Large intestine (tissue), 3 donors: ENCODE data around the gene PTPRN2. TPM values are rescaled to one million over a fixed set of nuclear protein-coding genes. Genes with fewer than 3 reads are reported as not detected.

Experiments
- DNase-seq, 2 donors: peaks; one replicate each; pipeline versions ENCODE4 v3.0.0 to v3.0.0-alpha.2; 2013
- H3K27ac ChIP-seq: one replicate; pipeline ENCODE4 v1.5.1; 2013; ENCODE audit warnings: low read length
- H3K27me3 ChIP-seq: 2 replicates; pipeline ENCODE4 v1.6.1; 2013; ENCODE audit warnings: low read length; ENCODE audit not compliant: control insufficient read depth, insufficient read depth
- H3K36me3 ChIP-seq: 2 replicates; pipeline ENCODE4 v1.6.1; 2013; ENCODE audit warnings: low read length; ENCODE audit not compliant: control insufficient read depth, insufficient read depth
- H3K4me1 ChIP-seq: one replicate; pipeline ENCODE4 v1.6.1; 2013; ENCODE audit warnings: low read length; ENCODE audit not compliant: control insufficient read depth, insufficient read depth
- H3K4me3 ChIP-seq: one replicate; pipeline ENCODE4 v1.5.1; 2013; ENCODE audit warnings: low read length
- H3K9me3 ChIP-seq: one replicate; pipeline ENCODE4 v1.6.1; 2013; ENCODE audit warnings: mild to moderate bottlenecking, low read depth, low read length, moderate library complexity; ENCODE audit not compliant: control insufficient read depth
- WGBS: methylation state at CpG from one replicate; pipeline ENCODE4 v1.1.5; 2013; ENCODE audit warnings: low lambda C conversion rate; ENCODE audit not compliant: insufficient coverage; 5-methylcytosine and 5-hydroxymethylcytosine counted together
- polyA plus RNA-seq: library from polyadenylated mRNA; unstranded; fragments of 120-200 nt; gene quantifications from one replicate; pipeline ENCODE4 v1.2.1, GENCODE V29; 2013

Gene PTPRN2
- polyA plus RNA-seq, 1 donor: 13.4 TPM

DNA sequence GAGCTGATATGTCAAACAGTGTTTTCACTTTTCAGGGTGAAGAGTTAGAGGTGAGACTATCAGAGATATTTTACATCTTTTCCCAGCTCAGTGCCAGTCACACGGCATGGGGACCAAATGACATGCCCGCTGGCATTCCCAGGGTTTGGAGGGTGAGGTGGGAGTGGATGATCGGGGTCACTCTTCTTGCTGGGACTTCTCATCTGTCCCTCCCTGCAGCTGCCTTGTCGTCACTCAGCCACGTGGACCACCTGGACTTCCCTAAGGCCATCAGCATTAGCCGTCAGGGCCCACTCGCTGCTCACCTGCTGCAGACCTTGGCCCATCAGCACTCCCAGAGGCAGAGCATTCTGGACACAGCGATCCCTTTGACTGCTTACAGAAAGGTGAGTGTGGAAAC lies 949.1 kb downstream of the PTPRN2 start:
- Histone ChIP-seq H3K9me3 (peaks cover 3% of the 10 kb centered on the region), H3K27me3 (no peaks in the 10 kb centered on the region), H3K4me1 (no peaks in the 10 kb centered on the region), H3K4me3 (no peak overlapping the region), H3K27ac (no peak overlapping the region), H3K36me3 (no peaks in the 10 kb centered on the region)
- no peak for DNase-seq
- no CpG with 5 or more reads among the region's 8 CpGs for WGBS

DNA sequence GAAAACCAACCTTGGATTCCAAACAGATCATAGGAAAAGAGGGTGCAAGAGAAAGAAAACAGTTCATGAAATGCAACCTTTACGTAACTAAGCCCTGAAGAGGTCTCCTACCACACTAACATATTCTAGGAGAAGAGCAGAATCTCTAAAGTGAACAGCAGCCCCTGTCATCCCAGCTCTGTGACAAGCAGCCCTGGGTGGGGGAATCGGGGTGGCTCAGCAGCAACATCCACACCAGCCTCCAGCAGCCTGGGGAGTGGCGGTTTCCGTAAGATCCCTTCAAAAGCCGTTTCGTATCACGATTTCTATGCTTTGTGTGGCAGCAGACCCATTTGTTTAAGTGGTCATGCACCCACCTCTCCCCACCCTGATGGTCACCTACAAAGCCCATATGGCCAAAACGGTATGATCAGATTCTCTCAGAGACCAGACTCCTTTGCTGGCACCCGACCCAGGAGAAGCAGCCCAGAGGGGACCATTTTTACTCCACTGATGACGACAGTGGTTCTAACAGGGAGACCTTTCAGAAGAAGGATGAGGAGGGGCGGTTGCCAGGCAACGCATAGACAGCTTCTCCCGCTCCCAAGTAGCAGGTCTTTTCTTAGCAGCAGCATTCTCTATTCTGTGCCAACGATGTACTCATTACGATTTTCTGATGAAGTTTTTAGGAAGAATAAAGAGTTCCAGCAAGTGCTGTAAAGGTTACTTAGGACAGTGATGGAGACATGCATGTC lies 950.2 kb downstream of the PTPRN2 start:
- DNase-seq: no peak
- H3K9me3 ChIP-seq: no peaks in the 10 kb centered on the region
- H3K27me3 ChIP-seq: no peaks in the 10 kb centered on the region
- WGBS: no CpG with 5 or more reads among the region's 15 CpGs
- H3K4me3 ChIP-seq: no peak overlapping the region
- H3K27ac ChIP-seq: no peak overlapping the region
- no peaks in the 10 kb centered on the region for H3K36me3 ChIP-seq
- H3K4me1 ChIP-seq: no peaks in the 10 kb centered on the region

DNA sequence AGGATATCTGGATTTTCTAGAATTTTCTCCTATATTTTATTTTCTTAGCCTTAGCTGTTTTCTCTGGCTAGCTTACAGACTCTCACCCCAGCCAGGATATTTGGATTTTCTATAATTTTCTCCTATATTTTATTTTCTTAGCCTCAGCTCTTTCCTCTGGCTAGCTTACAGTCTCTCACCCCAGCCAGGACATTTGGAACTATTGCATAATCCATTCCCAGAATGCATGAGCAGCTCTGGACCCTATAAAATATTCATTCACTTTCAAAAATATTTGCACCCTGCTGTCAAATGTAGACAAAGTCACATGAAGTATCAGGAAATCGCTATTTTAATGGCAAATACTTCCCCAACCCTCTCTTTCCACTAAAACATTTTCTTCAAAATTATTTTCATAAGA lies 952.0 kb downstream of the PTPRN2 start:
- DNase-seq: no peak
- no CpG with 5 or more reads among the region's 1 CpG for WGBS

DNA sequence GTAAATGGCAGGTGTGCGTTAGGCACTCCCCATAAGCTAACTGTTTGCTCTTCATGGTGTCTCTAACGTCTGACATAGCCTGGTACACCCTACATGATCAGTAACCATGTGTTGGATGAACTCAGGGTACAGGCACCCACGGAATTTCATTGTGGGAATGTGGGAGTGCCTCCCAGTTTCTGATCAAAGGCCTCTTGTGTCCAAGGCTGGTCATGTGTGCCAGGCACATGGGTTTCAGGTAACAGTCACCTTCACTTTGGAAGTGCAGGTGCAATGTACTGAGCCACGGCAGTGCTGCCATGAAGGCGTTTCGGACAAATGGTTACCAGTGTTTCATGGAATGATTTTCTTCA lies 952.5 kb downstream of the PTPRN2 start:
- no peak for DNase-seq
- no peaks in the 10 kb centered on the region for H3K9me3 ChIP-seq
- no peaks in the 10 kb centered on the region for H3K36me3 ChIP-seq
- H3K4me1 ChIP-seq: no peaks in the 10 kb centered on the region
- WGBS: no CpG with 5 or more reads among the region's 6 CpGs
- H3K4me3 ChIP-seq: no peak overlapping the region
- H3K27me3 ChIP-seq: no peaks in the 10 kb centered on the region
- no peak overlapping the region for H3K27ac ChIP-seq

More for the DNA sequence above, 952.0 kb downstream of the PTPRN2 start:
- Histone ChIP-seq H3K27me3 (no peaks in the 10 kb centered on the region), H3K36me3 (no peaks in the 10 kb centered on the region), H3K4me1 (no peaks in the 10 kb centered on the region), H3K9me3 (no peaks in the 10 kb centered on the region), H3K4me3 (no peak overlapping the region), H3K27ac (no peak overlapping the region)

DNA sequence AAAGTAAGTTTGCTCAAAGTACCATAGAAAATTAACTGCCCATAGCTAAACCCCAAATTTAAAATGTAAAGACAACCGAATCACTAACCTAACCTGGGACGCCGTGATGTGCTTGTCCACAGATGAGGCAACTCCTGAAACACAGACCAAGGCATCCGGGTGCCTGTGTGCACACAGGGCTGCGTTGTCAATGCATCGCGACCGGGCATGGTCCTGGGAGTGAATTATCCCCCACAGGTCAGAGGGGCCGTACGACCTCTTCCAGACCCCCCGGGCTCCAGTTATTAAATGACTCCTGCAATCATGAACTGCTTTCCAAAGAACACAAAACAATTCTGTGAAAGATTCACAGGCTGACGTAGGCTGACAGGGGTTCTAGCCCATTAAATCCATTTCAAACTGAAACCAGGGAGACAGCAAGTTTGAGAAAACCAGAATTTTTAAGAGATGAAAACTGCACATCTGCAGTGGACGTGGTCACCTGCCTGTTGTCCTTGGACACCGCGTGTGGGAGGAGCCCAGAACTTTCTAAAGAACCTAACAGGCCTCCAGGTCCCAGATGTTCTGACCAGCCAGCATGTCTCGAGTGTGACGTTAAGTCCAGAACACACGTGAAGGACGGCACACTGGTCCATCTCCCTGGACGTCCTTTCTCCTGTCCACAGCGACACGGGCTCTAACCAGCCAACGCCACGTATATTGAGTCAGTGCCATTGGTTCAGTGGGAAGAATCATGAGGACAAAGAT lies 953.0 kb downstream of the PTPRN2 start:
- H3K27me3 ChIP-seq: no peaks in the 10 kb centered on the region
- WGBS: 80% methylated on average over 1 of the region's 24 CpGs
- H3K4me1 ChIP-seq: no peaks in the 10 kb centered on the region
- H3K9me3 ChIP-seq: no peaks in the 10 kb centered on the region
- H3K36me3 ChIP-seq: no peaks in the 10 kb centered on the region
- H3K27ac ChIP-seq: no peak overlapping the region
- H3K4me3 ChIP-seq: no peak overlapping the region
- no peak for DNase-seq

DNA sequence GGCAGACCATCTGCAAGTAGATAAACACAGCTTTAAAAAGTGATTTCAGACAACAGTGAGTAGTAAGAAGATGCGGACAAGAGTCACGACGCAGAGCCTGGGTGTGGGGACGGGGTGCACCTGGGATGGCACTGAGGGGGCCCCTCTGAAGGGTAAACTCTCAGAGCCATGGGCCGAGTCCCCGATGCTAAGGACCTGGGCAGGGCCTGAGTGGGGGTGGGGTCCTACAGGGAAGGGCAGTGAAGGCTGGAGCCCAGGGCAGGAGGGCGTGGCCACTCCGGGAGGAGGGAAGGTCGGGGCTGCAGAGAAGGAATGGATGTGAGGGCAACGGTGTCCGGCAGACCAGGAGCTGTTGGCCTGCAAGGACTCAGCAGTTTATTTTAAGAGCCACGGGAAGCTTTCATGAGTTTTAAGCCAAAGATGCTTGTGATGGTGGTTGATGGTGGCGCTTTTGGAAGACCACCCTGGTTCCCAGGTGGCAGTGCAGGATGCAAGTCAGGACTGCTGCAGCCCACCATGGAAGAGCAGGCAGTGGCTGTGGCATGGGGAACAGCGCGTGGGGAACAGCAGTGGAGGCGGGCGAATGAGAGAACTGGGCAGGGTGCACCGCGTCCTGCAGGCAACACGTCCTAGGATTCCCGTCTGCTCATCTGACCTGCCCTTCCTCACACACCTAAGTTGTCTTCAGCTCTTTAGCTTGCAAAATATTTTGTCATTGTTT lies 954.0 kb downstream of the PTPRN2 start:
- H3K27ac ChIP-seq: no peak overlapping the region
- no peaks in the 10 kb centered on the region for H3K9me3 ChIP-seq
- no peaks in the 10 kb centered on the region for H3K27me3 ChIP-seq
- H3K4me1 ChIP-seq: no peaks in the 10 kb centered on the region
- DNase-seq: no peak
- whole genome bisulfite sequencing: no CpG with 5 or more reads among the region's 21 CpGs
- H3K4me3 ChIP-seq: no peak overlapping the region
- H3K36me3 ChIP-seq: no peaks in the 10 kb centered on the region

DNA sequence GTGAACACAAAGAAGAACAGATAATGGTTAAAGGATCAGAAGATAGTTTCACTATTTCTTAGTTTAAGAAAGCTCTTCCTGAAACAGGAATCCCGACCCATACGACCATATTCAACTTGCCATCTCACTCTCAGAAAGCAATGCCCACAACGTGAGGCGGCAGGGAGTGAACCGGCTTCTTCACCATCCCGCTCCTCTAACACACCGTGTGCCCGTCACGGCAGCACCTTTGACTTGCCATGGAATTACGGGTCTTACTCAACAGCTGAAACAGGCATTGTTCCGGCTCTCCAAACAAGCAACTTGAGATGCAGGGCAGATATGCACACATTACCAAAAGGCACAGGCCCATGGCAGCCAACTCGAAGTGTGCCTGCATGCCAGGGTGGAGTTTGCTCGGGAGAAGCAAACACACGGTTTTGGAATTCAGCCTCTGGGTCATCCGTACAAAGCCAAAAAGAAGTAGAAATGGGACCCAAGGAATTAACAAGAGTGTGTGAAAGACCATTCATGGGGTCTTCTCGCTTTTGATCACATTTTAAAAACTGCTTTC lies 957.2 kb downstream of the PTPRN2 start:
- no peak for DNase-seq
- H3K27ac ChIP-seq: no peak overlapping the region
- no peaks in the 10 kb centered on the region for H3K36me3 ChIP-seq
- H3K4me3 ChIP-seq: no peak overlapping the region
- H3K27me3 ChIP-seq: no peaks in the 10 kb centered on the region
- WGBS: no CpG with 5 or more reads among the region's 16 CpGs
- H3K9me3 ChIP-seq: no peaks in the 10 kb centered on the region
- H3K4me1 ChIP-seq: no peaks in the 10 kb centered on the region

DNA sequence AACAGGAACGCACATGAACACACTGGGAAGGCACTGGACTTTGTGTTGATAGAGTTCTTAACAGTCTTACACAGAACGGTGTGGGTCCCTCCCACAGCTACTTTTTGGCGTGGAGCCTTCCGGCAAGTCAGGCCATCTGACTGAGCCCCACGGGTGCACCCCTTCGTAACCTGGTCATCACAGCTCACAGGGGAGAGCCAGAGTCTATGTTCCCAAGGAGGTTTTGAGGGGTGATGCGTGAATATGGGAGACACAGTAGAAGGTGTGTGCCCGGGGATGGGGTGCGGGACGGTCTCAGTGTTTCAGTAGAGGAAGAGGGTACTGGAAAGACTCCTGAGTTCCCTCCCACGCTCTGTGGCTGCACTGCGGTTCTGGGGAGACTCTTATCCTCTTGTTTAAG lies 959.2 kb downstream of the PTPRN2 start:
- H3K27ac ChIP-seq: no peak overlapping the region
- no peaks in the 10 kb centered on the region for H3K4me1 ChIP-seq
- H3K4me3 ChIP-seq: no peak overlapping the region
- H3K36me3 ChIP-seq: no peaks in the 10 kb centered on the region
- no CpG with 5 or more reads among the region's 12 CpGs for WGBS
- H3K9me3 ChIP-seq: no peaks in the 10 kb centered on the region
- no peak for DNase-seq
- no peaks in the 10 kb centered on the region for H3K27me3 ChIP-seq

DNA sequence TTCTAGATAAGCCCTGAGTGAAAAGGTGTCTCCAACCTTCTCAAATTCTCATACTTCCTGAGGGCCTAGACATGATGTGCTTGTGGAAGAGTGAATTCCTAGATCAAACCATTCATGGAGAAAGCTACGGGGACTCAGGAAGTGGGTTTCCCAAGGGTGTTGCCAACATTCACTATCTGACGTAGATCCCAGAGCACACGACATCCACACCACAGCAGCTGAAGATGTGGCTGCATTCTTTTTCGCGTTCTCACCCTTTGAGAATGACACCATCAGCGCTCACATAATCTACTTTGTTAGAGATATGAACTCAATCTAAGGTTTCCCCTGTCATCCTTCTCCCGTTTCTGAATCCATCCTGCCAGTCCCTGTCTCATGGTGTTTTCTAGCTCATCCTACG lies 960.0 kb downstream of the PTPRN2 start:
- DNase-seq: no peak
- WGBS: 100% methylated on average over 1 of the region's 8 CpGs
- no peaks in the 10 kb centered on the region for H3K4me1 ChIP-seq
- H3K27me3 ChIP-seq: no peaks in the 10 kb centered on the region
- H3K9me3 ChIP-seq: no peaks in the 10 kb centered on the region
- no peak overlapping the region for H3K4me3 ChIP-seq
- H3K27ac ChIP-seq: no peak overlapping the region
- H3K36me3 ChIP-seq: no peaks in the 10 kb centered on the region

DNA sequence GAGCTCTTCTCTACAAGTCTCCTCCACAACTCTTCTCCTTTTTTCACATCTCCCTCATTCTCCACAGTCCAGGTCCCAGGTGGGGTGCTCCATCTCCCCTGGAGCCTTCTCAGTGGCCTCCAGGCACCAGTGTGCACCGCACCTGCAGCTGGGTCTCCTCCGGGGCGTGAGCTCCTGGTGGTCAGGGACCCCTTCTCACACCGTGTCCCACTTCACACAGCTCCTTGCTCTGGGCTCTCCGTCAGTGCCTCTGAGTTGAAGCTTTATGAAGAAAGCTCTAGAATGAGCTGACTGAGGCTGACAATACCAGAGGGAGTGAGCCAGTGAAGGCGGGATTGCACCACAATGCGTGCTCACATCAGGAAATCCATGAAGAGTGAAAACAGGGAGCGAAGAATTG lies 960.6 kb downstream of the PTPRN2 start:
- DNase-seq: no peak
- 88% methylated on average over 1 of the region's 8 CpGs for WGBS

More for the DNA sequence above, 960.6 kb downstream of the PTPRN2 start:
- Histone ChIP-seq H3K27ac (no peak overlapping the region), H3K4me3 (no peak overlapping the region), H3K27me3 (no peaks in the 10 kb centered on the region), H3K9me3 (no peaks in the 10 kb centered on the region), H3K4me1 (no peaks in the 10 kb centered on the region), H3K36me3 (no peaks in the 10 kb centered on the region)
